ENCODE data around the gene GALNT3. TPM values are rescaled to one million over a fixed set of nuclear protein-coding genes. Genes with fewer than 3 reads are reported as not detected.

Gene GALNT3
- total and polyA plus RNA-seq, 2 donors (not counting 1 experiment from before 2014, with no cell fraction given), result 0.32 to 0.66 TPM

- H3K27me3 ChIP-seq (ENCODE audit: control insufficient read depth, insufficient read depth, low read length), result no peaks in the 10 kb centered on the region
Measured at GRCh38 chr2:165815299-165816141, 21.5 kb upstream of the GALNT3 start.

GRCh38 chr2:165814473-165814872, 20.4 kb upstream of the GALNT3 start:
- no peak overlapping the region for H3K9ac ChIP-seq (ENCODE audit: insufficient read depth, low read length)
- H3K4me2 ChIP-seq (ENCODE audit: extremely low read depth, insufficient read depth, low read length), result no peak overlapping the region
- no peaks in the 10 kb centered on the region for H3K79me2 ChIP-seq (ENCODE audit: control insufficient read depth, insufficient read depth, low read length)
- no peak for TF ChIP-seq CTCF (conservative IDR thresholded peaks at IDR 0.05 in 1 of 2, IDR thresholded peaks at IDR 0.05 in 1 of 2; ENCODE audit: low read depth in 1 of 2, low read length in 2 of 2)
- no peak for TF ChIP-seq EZH2 (IDR thresholded peaks at IDR 0.05; ENCODE audit: low read length, missing control alignments)
- no peak overlapping the region for H3K27ac ChIP-seq (ENCODE audit: insufficient read depth, low read length)
- no peaks in the 10 kb centered on the region for H3K4me1 ChIP-seq (ENCODE audit: control insufficient read depth, extremely low read depth, insufficient read depth, low read length)
- no peak overlapping the region for H2AFZ ChIP-seq (ENCODE audit: low read length)
- H3K36me3 ChIP-seq (ENCODE audit: control insufficient read depth, insufficient read depth, low read length), result no peaks in the 10 kb centered on the region
- H3K4me3 ChIP-seq (replicated peaks in 1 of 4; ENCODE audit: control extremely low read depth in 1 of 4, insufficient read depth in 1 of 4, low read depth in 3 of 4, low read length in 4 of 4), result no peak overlapping the region
- no peaks in the 10 kb centered on the region for H4K20me1 ChIP-seq (ENCODE audit: control insufficient read depth, extremely low read depth, insufficient read depth, low read length)
- no peaks in the 10 kb centered on the region for H3K9me3 ChIP-seq (ENCODE audit: control insufficient read depth, insufficient read depth, low read depth, low read length)
- H3K27me3 ChIP-seq (ENCODE audit: control insufficient read depth, insufficient read depth, low read length), result no peaks in the 10 kb centered on the region
- no peak for DNase-seq (ENCODE audit: low read depth in 2 of 2)

More at GRCh38 chr2:165815299-165816141, 21.5 kb upstream of the GALNT3 start:
- Histone ChIP-seq H3K4me1 (ENCODE audit: control insufficient read depth, extremely low read depth, insufficient read depth, low read length) (no peaks in the 10 kb centered on the region), H3K4me3 (replicated peaks in 1 of 4; ENCODE audit: control extremely low read depth in 1 of 4, insufficient read depth in 1 of 4, low read depth in 3 of 4, low read length in 4 of 4) (no peak overlapping the region), H3K27ac (ENCODE audit: insufficient read depth, low read length) (no peak overlapping the region), H3K4me2 (ENCODE audit: extremely low read depth, insufficient read depth, low read length) (no peak overlapping the region), H3K36me3 (ENCODE audit: control insufficient read depth, insufficient read depth, low read length) (no peaks in the 10 kb centered on the region), H3K9me3 (ENCODE audit: control insufficient read depth, insufficient read depth, low read depth, low read length) (no peaks in the 10 kb centered on the region), H4K20me1 (ENCODE audit: control insufficient read depth, extremely low read depth, insufficient read depth, low read length) (no peaks in the 10 kb centered on the region), H2AFZ (ENCODE audit: low read length) (no peak overlapping the region), H3K9ac (ENCODE audit: insufficient read depth, low read length) (no peak overlapping the region), H3K79me2 (ENCODE audit: control insufficient read depth, insufficient read depth, low read length) (no peaks in the 10 kb centered on the region)
- TF ChIP-seq CTCF (conservative IDR thresholded peaks at IDR 0.05 in 1 of 2, IDR thresholded peaks at IDR 0.05 in 1 of 2; ENCODE audit: low read depth in 1 of 2, low read length in 2 of 2) (no peak), EZH2 (IDR thresholded peaks at IDR 0.05; ENCODE audit: low read length, missing control alignments) (no peak)
- no peak for DNase-seq (ENCODE audit: low read depth in 2 of 2)

GRCh38 chr2:165811592-165812370, 17.7 kb upstream of the GALNT3 start:
- no peak overlapping the region for H3K4me3 ChIP-seq (replicated peaks in 1 of 4; ENCODE audit: control extremely low read depth in 1 of 4, insufficient read depth in 1 of 4, low read depth in 3 of 4, low read length in 4 of 4)
- no peak for TF ChIP-seq EZH2 (IDR thresholded peaks at IDR 0.05; ENCODE audit: low read length, missing control alignments)
- no peak for TF ChIP-seq CTCF (conservative IDR thresholded peaks at IDR 0.05 in 1 of 2, IDR thresholded peaks at IDR 0.05 in 1 of 2; ENCODE audit: low read depth in 1 of 2, low read length in 2 of 2)
- no peaks in the 10 kb centered on the region for H3K27me3 ChIP-seq (ENCODE audit: control insufficient read depth, insufficient read depth, low read length)
- H3K4me2 ChIP-seq (ENCODE audit: extremely low read depth, insufficient read depth, low read length), result no peak overlapping the region
- H3K36me3 ChIP-seq (ENCODE audit: control insufficient read depth, insufficient read depth, low read length), result no peaks in the 10 kb centered on the region
- no peaks in the 10 kb centered on the region for H3K9me3 ChIP-seq (ENCODE audit: control insufficient read depth, insufficient read depth, low read depth, low read length)
- H3K9ac ChIP-seq (ENCODE audit: insufficient read depth, low read length), result no peak overlapping the region
- no peak overlapping the region for H3K27ac ChIP-seq (ENCODE audit: insufficient read depth, low read length)
- H2AFZ ChIP-seq (ENCODE audit: low read length), result no peak overlapping the region
- DNase-seq (ENCODE audit: low read depth in 2 of 2), result peak in 1 of 2 donors; percentile 32
- H3K79me2 ChIP-seq (ENCODE audit: control insufficient read depth, insufficient read depth, low read length), result no peaks in the 10 kb centered on the region
- H3K4me1 ChIP-seq (ENCODE audit: control insufficient read depth, extremely low read depth, insufficient read depth, low read length), result no peaks in the 10 kb centered on the region
- no peaks in the 10 kb centered on the region for H4K20me1 ChIP-seq (ENCODE audit: control insufficient read depth, extremely low read depth, insufficient read depth, low read length)
